Measurements from ENCODE around the gene DNAJC30. TPM values are rescaled to one million over a fixed set of nuclear protein-coding genes. Genes with fewer than 3 reads are reported as not detected.

Gene DNAJC30
- total RNA-seq, 1 donor, result 2.9 TPM

- Histone ChIP-seq H3K79me2 (ENCODE audit: insufficient read depth, low read length) (no peaks in the 10 kb centered on the region), H3K27ac (ENCODE audit: low read depth, low read length) (no peak overlapping the region), H3K4me1 (ENCODE audit: insufficient read depth, low read length) (no peaks in the 10 kb centered on the region), H3K9me3 (ENCODE audit: low read depth, low read length) (no peaks in the 10 kb centered on the region), H3K4me3 (ENCODE audit: insufficient read depth, low read length) (no peak overlapping the region), H3K27me3 (ENCODE audit: insufficient read depth, low read length) (peaks cover 54% of the 10 kb centered on the region), H3K4me2 (ENCODE audit: insufficient read depth, low read length) (no peak overlapping the region), H4K20me1 (ENCODE audit: insufficient read depth, low read length) (no peaks in the 10 kb centered on the region), H2AFZ (ENCODE audit: low read length) (no peak overlapping the region), H3K36me3 (ENCODE audit: insufficient read depth, low read length) (no peaks in the 10 kb centered on the region)
- no peak for TF ChIP-seq CTCF (IDR thresholded peaks at IDR 0.05; ENCODE audit: extremely low read depth, low read depth, low read length)
- peak; percentile 54 for DNase-seq (ENCODE audit: insufficient read length, low spot score, missing footprints)
Measured at GRCh38 chr7:73649576-73649975, 33.7 kb downstream of the DNAJC30 start.

GRCh38 chr7:73648593-73649332 is 34.5 kb downstream of the DNAJC30 start:
- Histone ChIP-seq H3K27ac (ENCODE audit: low read depth, low read length) (no peak overlapping the region), H3K27me3 (ENCODE audit: insufficient read depth, low read length) (peaks cover 54% of the 10 kb centered on the region), H2AFZ (ENCODE audit: low read length) (no peak overlapping the region), H3K36me3 (ENCODE audit: insufficient read depth, low read length) (no peaks in the 10 kb centered on the region), H3K4me3 (ENCODE audit: insufficient read depth, low read length) (no peak overlapping the region), H3K79me2 (ENCODE audit: insufficient read depth, low read length) (no peaks in the 10 kb centered on the region), H3K4me2 (ENCODE audit: insufficient read depth, low read length) (no peak overlapping the region), H3K4me1 (ENCODE audit: insufficient read depth, low read length) (no peaks in the 10 kb centered on the region), H3K9me3 (ENCODE audit: low read depth, low read length) (no peaks in the 10 kb centered on the region), H4K20me1 (ENCODE audit: insufficient read depth, low read length) (no peaks in the 10 kb centered on the region)
- DNase-seq (ENCODE audit: insufficient read length, low spot score, missing footprints), result no peak
- no peak for TF ChIP-seq CTCF (IDR thresholded peaks at IDR 0.05; ENCODE audit: extremely low read depth, low read depth, low read length)

GRCh38 chr7:73647725-73648592 is 35.3 kb downstream of the DNAJC30 start:
- peak overlapping the region; percentile 55 for H3K4me2 ChIP-seq (ENCODE audit: insufficient read depth, low read length)
- peak; percentile 92 for DNase-seq (ENCODE audit: insufficient read length, low spot score, missing footprints)
- peaks cover 54% of the 10 kb centered on the region for H3K27me3 ChIP-seq (ENCODE audit: insufficient read depth, low read length)
- peak overlapping the region; percentile 40 for H3K4me3 ChIP-seq (ENCODE audit: insufficient read depth, low read length)
- no peak overlapping the region for H2AFZ ChIP-seq (ENCODE audit: low read length)
- H3K79me2 ChIP-seq (ENCODE audit: insufficient read depth, low read length), result no peaks in the 10 kb centered on the region
- H3K4me1 ChIP-seq (ENCODE audit: insufficient read depth, low read length), result no peaks in the 10 kb centered on the region
- no peaks in the 10 kb centered on the region for H3K36me3 ChIP-seq (ENCODE audit: insufficient read depth, low read length)
- no peaks in the 10 kb centered on the region for H4K20me1 ChIP-seq (ENCODE audit: insufficient read depth, low read length)
- H3K27ac ChIP-seq (ENCODE audit: low read depth, low read length), result no peak overlapping the region
- TF ChIP-seq CTCF (IDR thresholded peaks at IDR 0.05; ENCODE audit: extremely low read depth, low read depth, low read length), result no peak
- H3K9me3 ChIP-seq (ENCODE audit: low read depth, low read length), result no peaks in the 10 kb centered on the region
